ENCODE results near the gene ZNF354C. TPM values are rescaled to one million over a fixed set of nuclear protein-coding genes. Genes with fewer than 3 reads are reported as not detected.
"Not testable (repeated sequence)": the region's sequence is repeated elsewhere in the genome, so short reads cannot be mapped to it uniquely, and the experiment has no call there.

Gene ZNF354C
- polyA plus RNA-seq, 3 donors, result 0.25 to 0.48 (median 0.31) TPM

GRCh38 chr5:179080724-179081123, 20.6 kb downstream of the ZNF354C start:
- no peaks in the 10 kb centered on the region for H3K4me1 Mint-ChIP-seq
- H3K27me3 Mint-ChIP-seq (ENCODE audit: low read depth in 3 of 3), result no peaks in the 10 kb centered on the region
- TF ChIP-seq, protein P1, sequence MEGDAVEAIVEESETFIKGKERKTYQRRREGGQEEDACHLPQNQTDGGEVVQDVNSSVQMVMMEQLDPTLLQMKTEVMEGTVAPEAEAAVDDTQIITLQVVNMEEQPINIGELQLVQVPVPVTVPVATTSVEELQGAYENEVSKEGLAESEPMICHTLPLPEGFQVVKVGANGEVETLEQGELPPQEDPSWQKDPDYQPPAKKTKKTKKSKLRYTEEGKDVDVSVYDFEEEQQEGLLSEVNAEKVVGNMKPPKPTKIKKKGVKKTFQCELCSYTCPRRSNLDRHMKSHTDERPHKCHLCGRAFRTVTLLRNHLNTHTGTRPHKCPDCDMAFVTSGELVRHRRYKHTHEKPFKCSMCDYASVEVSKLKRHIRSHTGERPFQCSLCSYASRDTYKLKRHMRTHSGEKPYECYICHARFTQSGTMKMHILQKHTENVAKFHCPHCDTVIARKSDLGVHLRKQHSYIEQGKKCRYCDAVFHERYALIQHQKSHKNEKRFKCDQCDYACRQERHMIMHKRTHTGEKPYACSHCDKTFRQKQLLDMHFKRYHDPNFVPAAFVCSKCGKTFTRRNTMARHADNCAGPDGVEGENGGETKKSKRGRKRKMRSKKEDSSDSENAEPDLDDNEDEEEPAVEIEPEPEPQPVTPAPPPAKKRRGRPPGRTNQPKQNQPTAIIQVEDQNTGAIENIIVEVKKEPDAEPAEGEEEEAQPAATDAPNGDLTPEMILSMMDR (IDR thresholded peaks at IDR 0.05), result no peak
- Histone ChIP-seq H3K79me2 (ENCODE audit: insufficient read depth, low read length) (no peaks in the 10 kb centered on the region), H3K4me3 (replicated peaks in 1 of 3; ENCODE audit: low read depth in 2 of 3, low read length in 3 of 3) (no peak overlapping the region), H3K9me3 (replicated peaks in 1 of 2; ENCODE audit: control insufficient read depth in 1 of 2, insufficient read depth in 1 of 2, low read length in 2 of 2) (peaks cover 41 to 99% of the 10 kb centered on the region in 2 donors), H4K20me1 (ENCODE audit: insufficient read depth, low read length) (no peaks in the 10 kb centered on the region), H3K4me2 (replicated peaks; ENCODE audit: extremely low read depth, low read length, poor library complexity, severe bottlenecking) (no peak overlapping the region), H3K4me1 (ENCODE audit: control insufficient read depth in 1 of 2, insufficient read depth in 2 of 2, low read length in 2 of 2) (no peaks in the 10 kb centered on the region), H3K27me3 (ENCODE audit: control insufficient read depth in 2 of 2, insufficient read depth in 2 of 2, low read length in 2 of 2) (no peaks in the 10 kb centered on the region), H3K9ac (ENCODE audit: insufficient read depth, low read length, poor library complexity, severe bottlenecking) (no peak overlapping the region), H3K27ac (ENCODE audit: low read depth in 1 of 2, low read length in 2 of 2) (no peak overlapping the region), H3K36me3 (replicated peaks in 1 of 2; ENCODE audit: control insufficient read depth in 1 of 2, insufficient read depth in 2 of 2, low read length in 2 of 2) (peaks cover 0 to 41% of the 10 kb centered on the region in 2 donors), H2AFZ (ENCODE audit: insufficient read depth, low read depth, low read length, poor library complexity, severe bottlenecking) (no peak overlapping the region)
- H3K4me3 Mint-ChIP-seq, result no peak overlapping the region
- H3K36me3 Mint-ChIP-seq, result peaks cover 30 to 31% of the 10 kb centered on the region in 2 donors
- WGBS (ENCODE audit: insufficient coverage), result 100% methylated on average over 3 of the region's 4 CpGs
- DNase-seq, result no peak
- no peak overlapping the region for H3K27ac Mint-ChIP-seq
- intact Hi-C loops (cut with micrococcal nuclease), result no loop called here
- peaks cover 54 to 91% (median 75%) of the 10 kb centered on the region in 7 donors for H3K9me3 Mint-ChIP-seq

DNA sequence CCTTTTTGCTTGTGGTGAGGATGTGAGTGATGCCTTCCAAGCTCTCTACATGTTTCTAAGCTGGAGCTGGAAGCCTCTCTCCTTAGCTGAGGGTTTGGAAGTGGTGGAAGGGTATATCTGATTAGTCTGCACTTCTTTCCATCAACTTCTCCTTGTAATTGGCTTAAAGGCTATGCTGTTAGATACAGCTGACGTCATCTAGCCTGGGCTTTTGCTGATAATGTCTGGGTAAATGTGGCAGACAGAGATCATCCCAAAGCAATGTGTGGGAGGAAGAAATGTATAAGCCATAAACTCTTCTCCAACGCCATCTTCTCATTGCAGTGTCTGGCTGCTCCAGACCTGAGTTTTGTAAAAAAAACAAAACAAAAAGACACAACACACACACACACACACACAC, 29.3 kb downstream of the ZNF354C start:
- no peaks in the 10 kb centered on the region for H3K27me3 Mint-ChIP-seq (ENCODE audit: low read depth in 3 of 3)
- peaks cover 19 to 78% (median 60%) of the 10 kb centered on the region in 7 donors for H3K9me3 Mint-ChIP-seq
- H3K4me3 Mint-ChIP-seq, result no peak overlapping the region
- WGBS (ENCODE audit: insufficient coverage), result no CpG with 5 or more reads among the region's 2 CpGs
- Histone ChIP-seq H2AFZ (ENCODE audit: insufficient read depth, low read depth, low read length, poor library complexity, severe bottlenecking) (no peak overlapping the region), H3K79me2 (ENCODE audit: insufficient read depth, low read length) (no peaks in the 10 kb centered on the region), H3K9ac (ENCODE audit: insufficient read depth, low read length, poor library complexity, severe bottlenecking) (no peak overlapping the region), H3K27me3 (ENCODE audit: control insufficient read depth in 2 of 2, insufficient read depth in 2 of 2, low read length in 2 of 2) (no peaks in the 10 kb centered on the region), H3K4me2 (replicated peaks; ENCODE audit: extremely low read depth, low read length, poor library complexity, severe bottlenecking) (no peak overlapping the region), H3K9me3 (replicated peaks in 1 of 2; ENCODE audit: control insufficient read depth in 1 of 2, insufficient read depth in 1 of 2, low read length in 2 of 2) (peaks cover 29 to 90% of the 10 kb centered on the region in 2 donors), H3K36me3 (replicated peaks in 1 of 2; ENCODE audit: control insufficient read depth in 1 of 2, insufficient read depth in 2 of 2, low read length in 2 of 2) (no peaks in the 10 kb centered on the region), H3K4me3 (replicated peaks in 1 of 3; ENCODE audit: low read depth in 2 of 3, low read length in 3 of 3) (no peak overlapping the region), H4K20me1 (ENCODE audit: insufficient read depth, low read length) (no peaks in the 10 kb centered on the region), H3K4me1 (ENCODE audit: control insufficient read depth in 1 of 2, insufficient read depth in 2 of 2, low read length in 2 of 2) (no peaks in the 10 kb centered on the region), H3K27ac (ENCODE audit: low read depth in 1 of 2, low read length in 2 of 2) (no peak overlapping the region)
- TF ChIP-seq, protein P1 (IDR thresholded peaks at IDR 0.05), result no peak
- intact Hi-C loops (cut with micrococcal nuclease), result no loop called here
- H3K4me1 Mint-ChIP-seq, result no peaks in the 10 kb centered on the region
- DNase-seq, result no peak
- H3K36me3 Mint-ChIP-seq, result no peaks in the 10 kb centered on the region
- H3K27ac Mint-ChIP-seq, result no peak overlapping the region

GRCh38 chr5:179101282-179101681, 41.1 kb downstream of the ZNF354C start:
- H3K27ac ChIP-seq (ENCODE audit: low read depth in 1 of 2, low read length in 2 of 2); H4K20me1 ChIP-seq (ENCODE audit: insufficient read depth, low read length); H3K4me1 ChIP-seq (ENCODE audit: control insufficient read depth in 1 of 2, insufficient read depth in 2 of 2, low read length in 2 of 2); H3K36me3 Mint-ChIP-seq; H3K27me3 Mint-ChIP-seq (ENCODE audit: low read depth in 3 of 3); H2AFZ ChIP-seq (ENCODE audit: insufficient read depth, low read depth, low read length, poor library complexity, severe bottlenecking); H3K4me1 Mint-ChIP-seq; H3K79me2 ChIP-seq (ENCODE audit: insufficient read depth, low read length); H3K27ac Mint-ChIP-seq; H3K36me3 ChIP-seq (replicated peaks in 1 of 2; ENCODE audit: control insufficient read depth in 1 of 2, insufficient read depth in 2 of 2, low read length in 2 of 2); H3K27me3 ChIP-seq (ENCODE audit: control insufficient read depth in 2 of 2, insufficient read depth in 2 of 2, low read length in 2 of 2); H3K4me3 ChIP-seq (replicated peaks in 1 of 3; ENCODE audit: low read depth in 2 of 3, low read length in 3 of 3); H3K4me2 ChIP-seq (replicated peaks; ENCODE audit: extremely low read depth, low read length, poor library complexity, severe bottlenecking); H3K4me3 Mint-ChIP-seq; intact Hi-C loops (cut with micrococcal nuclease); DNase-seq; H3K9ac ChIP-seq (ENCODE audit: insufficient read depth, low read length, poor library complexity, severe bottlenecking): not testable (repeated sequence)
- H3K9me3 Mint-ChIP-seq, result peaks cover 9 to 44% (median 38%) of the 10 kb centered on the region in 7 donors
- peaks cover 31 to 32% of the 10 kb centered on the region in 2 donors for H3K9me3 ChIP-seq (replicated peaks in 1 of 2; ENCODE audit: control insufficient read depth in 1 of 2, insufficient read depth in 1 of 2, low read length in 2 of 2)
- WGBS (ENCODE audit: insufficient coverage), result 100% methylated on average over 6 of the region's 17 CpGs

All from CD14-positive monocyte (primary cell).